HG03442 (cell line): ENCODE results near the gene SLC39A2.
"Not testable (repeated sequence)": the region's sequence is repeated elsewhere in the genome, so short reads cannot be mapped to it uniquely, and the experiment has no call there.

Experiments
- ATAC-seq: cut with Tn5 transposase; IDR thresholded peaks from one replicate; pipeline ENCODE4 v1.9.1; 2021; ENCODE audit warnings: mild to moderate bottlenecking, moderate library complexity; ENCODE audit not compliant: unreplicated experiment

SLC39A2 gene

DNA sequence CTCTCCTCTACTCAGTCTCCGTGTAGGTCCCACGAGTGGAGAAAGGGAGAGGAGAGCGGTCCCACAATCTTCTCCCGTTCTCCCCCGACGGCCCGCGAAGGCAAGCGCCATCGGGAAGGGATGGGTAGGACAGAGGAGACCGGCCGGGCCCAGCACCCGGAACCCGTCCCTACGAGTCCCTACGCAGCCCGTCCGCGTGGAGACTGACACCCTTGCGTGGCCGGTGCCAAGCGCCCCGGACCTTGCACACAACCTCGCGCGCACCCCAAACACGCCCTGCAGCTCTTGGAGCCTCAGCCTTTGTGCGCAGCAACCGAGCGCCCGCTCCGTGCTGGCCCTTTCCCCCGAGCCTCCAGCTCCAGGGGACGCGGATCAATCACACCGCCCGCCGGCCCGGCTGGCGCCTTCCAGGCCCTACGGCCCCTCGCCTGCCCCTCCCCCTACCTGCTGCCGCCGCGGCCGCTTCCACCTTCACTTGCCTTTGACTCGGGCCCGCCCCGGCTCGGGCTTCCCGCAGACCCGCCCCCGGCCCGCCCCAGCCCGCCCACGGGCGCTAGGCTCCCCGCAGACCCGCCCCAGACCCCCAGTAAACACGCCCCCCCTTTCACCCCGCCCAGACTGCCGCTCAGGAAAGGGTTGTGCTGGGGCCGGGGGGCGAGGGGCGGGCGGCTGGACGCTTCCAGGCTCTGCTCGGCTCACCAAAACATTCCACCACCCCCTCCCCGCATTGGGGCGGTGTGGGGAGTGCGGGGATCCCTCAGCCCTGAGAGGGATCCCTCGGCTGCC, 25.7 kb downstream of the SLC39A2 start, which contains the start of gene NDRG2:
NDRG2 (minus strand) TSS at position 477 of the 786 bp plus-strand sequence. CDS start 1,746 bp downstream, outside the sequence.
- ATAC-seq = no peak

DNA sequence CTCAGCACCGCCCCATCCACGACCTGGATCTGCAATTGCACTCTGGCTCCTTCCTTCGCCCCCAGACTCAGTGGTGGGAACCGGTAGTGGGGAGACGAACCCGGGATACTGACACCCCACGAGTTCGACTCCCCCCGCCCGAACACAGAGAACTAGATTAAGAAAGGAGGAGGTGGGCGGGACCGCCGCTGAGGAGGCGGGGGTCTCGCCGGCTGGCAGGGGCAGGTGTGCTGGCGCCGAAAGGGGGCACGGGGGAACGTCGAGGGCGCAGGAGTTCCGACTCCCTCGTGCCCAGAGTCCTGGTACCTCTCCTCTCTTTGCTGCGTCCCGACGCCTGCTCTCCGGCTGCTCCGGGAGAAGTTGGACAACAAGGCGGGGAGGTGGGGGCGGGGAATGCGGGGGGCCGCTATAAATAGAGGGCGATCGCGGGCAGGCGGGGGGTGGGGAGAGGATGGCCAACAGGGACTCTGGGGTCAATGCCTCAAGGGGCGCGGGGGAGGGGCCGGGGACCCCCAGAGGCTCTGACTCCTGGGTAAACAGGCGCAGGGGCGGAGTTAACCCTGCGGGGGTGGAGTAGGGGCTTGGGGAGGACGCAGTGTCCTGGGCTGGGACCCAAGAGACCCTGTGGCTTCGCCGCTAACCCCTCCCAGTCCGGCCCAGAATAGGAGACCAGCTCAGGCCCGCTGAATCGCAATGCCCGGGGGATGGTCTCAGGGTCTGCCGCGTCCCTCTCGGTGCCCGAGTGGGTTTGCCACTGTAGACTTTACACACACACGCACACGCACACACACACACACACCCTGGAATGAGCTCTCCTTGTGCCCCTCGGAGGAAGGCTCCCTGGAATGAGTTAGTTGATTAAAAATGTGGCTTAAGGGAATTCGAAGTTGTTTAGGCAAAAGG, 26.5 kb downstream of the SLC39A2 start:
- ATAC-seq = no peak

DNA sequence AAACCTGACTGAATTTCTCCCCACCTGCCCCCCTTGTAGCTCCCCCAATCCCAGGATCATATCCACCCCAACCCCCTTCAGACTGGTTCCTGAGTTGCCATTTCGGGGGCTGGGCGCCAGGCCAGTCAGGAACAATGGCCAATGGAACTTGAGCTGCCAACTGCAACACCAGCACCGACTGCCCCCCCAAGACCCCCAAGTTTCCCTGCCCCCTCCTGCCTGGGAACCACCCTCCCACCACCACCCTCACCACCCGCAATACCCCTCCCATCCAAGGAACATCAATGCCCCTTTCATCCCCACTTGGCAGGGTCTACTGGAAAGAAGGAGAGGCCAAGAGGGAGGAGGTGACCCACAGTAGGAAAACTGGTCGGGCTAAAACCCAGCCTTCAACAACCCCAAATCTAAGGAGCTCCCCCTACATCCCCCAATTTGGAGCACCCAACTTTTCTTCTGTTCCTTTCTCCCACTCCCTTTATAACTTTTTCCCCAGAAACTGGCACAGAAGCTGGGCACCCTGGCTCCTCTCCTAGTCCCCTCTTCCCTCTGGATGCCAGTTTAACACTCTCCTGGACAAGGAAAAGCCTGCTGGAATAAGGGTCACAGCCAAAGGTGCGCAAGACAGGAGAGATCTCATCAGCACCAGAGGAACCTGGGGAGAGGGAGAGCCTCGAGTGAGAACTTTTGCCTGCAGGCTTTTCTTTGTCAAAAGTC, 27.3 kb downstream of the SLC39A2 start:
- ATAC-seq = no peak

DNA sequence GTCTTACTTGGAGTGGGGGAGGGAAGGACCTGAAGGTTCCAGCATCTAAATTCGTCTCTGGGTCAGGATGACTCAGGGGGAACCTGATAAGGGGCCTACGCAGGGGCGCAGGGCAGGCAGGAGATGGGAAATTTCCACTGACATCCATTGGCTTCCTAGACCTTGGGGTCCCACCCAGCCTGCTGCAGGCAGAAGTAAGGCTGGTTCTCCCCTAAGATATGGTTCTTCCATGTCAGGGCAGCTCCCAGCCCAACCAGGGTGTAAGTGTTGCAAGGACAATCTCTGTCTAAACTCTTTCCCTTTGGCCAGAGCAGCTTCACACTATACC, 27.9 kb downstream of the SLC39A2 start:
- no peak for ATAC-seq

DNA sequence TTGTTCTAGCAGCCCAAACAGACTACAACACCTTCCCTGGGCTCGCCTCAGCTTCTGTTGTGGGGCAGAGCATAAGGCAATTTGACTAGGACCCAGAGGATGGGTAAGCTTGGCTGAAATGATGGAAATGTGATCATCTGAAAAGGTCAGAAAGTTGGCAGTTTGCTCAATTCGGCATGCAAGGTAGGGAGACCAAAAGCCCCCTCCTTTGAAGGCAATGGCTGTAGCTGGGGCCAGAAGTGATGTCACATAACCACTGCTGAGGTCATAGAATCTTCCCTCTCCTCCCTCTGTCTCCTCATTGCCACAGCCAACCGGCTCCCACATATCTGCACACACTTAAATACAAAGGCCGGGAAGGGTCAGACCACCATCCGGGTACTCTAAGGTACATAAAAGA, 30.8 kb downstream of the SLC39A2 start, which contains the start of gene TPPP2:
TPPP2 (plus strand) TSS at position 301 of the 400 bp plus-strand sequence. CDS start 365 bp downstream, outside the sequence.
- ATAC-seq = no peak

DNA sequence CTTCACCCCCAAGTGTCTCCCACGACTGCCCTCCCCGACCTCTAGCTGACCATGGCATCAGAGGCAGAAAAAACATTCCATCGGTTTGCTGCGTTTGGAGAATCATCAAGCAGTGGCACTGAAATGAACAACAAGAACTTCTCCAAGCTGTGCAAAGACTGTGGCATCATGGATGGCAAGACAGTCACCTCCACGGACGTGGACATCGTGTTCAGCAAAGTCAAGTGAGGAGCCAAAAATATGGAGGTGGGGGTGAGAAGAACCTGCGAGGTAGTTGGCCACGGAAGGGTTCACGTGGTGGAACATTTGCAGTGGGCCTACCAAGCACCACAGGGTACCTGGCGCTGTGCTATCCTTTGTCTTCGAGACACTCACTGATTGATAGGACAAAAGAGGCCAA, 31.4 kb downstream of the SLC39A2 start:
- ATAC-seq = no peak

DNA sequence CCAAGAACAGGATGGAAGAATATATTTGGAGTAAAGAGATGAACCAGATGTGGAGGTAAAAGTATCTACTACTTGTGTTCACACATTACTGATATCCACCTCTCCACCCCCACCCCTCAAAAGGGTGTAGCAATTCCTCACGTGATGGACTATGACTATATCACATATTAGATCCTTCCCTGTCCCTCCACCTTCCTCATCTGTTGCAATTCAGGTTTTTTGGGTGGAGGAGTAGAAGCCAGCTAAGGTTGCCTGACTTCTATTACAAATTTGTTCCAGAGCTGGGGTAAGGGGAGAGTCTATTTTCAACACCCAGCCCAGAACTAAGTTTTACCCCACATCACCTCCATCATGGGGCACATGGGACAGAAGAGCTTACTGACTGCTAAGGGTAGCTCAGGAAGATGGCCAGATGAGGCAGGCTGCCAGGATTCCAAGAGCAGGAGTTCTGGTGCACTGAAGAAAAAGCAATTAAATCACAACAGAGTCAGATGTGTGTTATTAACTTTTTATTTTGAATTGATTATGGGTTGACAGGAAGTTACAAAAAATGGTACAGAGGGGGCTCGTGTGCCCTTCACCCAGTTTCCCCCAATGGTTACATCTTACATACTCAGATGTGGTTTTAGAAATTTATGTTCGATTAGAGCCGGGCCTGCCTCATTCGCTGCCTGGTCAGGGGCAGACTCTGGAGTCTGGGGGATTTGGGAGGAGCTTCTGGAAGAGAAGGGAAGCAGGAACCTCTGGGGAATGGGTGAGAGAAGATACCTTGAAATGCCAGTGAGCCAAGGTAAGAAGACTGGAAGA, 33.4 kb downstream of the SLC39A2 start:
- no peak for ATAC-seq

DNA sequence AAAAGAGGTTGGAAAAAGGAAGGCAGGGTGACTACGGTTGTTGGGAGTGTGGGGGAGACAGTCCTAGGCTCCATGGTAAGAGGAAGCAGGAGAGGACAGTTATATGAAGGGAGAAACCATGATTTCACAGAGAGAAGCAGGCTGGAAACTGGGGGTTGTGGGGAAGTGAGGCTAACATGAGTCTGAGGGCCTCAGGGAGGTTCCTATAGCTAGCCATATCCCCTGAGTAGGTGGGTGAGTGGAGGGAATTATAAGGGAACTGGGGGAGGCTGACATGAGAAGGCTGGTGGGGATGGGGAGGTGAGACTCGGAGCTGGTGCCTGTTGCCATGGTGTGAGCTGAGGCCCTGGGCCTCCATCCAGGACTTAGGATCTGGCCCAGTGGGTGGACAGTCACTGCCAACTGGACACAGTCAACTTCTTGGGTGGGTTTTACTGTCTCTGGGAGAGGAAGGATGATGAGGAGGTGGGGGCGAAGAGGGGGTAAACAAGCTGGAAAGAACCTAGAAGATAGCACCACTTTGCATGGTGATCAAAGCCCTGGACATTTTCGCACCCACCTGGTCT, 34.1 kb downstream of the SLC39A2 start:
- no peak for ATAC-seq

DNA sequence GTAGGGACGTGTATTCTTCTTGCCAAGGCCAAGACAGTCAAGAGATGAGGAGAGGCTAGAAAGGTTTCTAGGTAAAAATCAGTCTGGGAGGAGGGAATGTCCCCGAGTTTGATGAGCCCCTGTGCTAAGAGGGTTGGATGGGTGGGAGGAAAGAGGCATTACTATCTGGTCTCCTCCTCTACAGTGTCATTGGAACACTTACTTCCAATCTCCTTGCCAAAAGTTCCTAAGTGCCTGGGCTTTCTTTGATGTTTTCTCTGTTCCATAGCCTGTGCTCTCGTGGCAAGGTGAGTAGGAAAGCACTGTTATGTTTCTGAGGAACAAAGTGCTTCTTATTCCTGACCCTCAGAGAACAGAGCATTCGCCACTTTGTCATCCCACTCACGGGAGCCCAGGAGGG, 35.6 kb downstream of the SLC39A2 start, which contains the start of gene RNASE13:
RNASE13 (minus strand) TSS at position 101 of the 400 bp plus-strand sequence. CDS start 519 bp downstream, outside the sequence.
- no peak for ATAC-seq

DNA sequence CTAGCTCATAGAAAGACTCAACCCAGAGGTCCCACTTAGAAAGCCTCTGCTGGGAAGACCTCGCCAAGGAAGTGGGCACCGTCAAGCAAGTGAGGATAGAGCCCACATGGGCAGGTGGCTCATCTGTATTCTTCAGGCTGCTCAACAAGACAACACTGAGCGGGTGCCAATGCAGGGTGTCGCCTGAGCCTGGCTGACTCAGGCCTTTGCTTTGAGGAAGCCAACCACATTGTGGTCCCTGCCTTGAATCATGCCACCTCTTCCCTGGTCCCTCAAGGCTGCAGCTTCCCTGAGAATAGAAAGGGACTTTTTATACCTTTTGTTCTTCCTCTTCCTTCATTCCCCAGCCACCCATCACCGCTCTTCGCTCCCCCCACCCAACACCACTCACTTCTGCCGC, 37.7 kb downstream of the SLC39A2 start:
- no peak for ATAC-seq

DNA sequence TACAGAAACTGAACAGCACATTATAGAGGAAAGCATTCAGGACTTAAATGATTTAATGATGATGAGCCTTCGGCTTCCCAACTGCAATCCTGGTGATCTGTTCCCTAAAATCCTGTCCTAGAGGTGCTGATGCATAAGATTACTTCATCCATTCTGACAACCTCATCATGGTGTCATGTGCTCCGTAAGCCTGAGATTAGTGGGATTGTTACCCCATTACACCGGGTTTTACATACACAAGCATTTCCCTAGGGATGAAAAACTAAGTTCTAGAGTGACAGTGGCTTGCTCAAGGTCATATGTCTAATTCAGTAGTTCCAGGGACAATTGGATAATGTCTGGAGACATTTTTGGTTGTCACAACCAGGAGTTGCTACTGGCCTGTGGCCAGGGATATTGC, 38.1 kb downstream of the SLC39A2 start:
- ATAC-seq = no peak

DNA sequence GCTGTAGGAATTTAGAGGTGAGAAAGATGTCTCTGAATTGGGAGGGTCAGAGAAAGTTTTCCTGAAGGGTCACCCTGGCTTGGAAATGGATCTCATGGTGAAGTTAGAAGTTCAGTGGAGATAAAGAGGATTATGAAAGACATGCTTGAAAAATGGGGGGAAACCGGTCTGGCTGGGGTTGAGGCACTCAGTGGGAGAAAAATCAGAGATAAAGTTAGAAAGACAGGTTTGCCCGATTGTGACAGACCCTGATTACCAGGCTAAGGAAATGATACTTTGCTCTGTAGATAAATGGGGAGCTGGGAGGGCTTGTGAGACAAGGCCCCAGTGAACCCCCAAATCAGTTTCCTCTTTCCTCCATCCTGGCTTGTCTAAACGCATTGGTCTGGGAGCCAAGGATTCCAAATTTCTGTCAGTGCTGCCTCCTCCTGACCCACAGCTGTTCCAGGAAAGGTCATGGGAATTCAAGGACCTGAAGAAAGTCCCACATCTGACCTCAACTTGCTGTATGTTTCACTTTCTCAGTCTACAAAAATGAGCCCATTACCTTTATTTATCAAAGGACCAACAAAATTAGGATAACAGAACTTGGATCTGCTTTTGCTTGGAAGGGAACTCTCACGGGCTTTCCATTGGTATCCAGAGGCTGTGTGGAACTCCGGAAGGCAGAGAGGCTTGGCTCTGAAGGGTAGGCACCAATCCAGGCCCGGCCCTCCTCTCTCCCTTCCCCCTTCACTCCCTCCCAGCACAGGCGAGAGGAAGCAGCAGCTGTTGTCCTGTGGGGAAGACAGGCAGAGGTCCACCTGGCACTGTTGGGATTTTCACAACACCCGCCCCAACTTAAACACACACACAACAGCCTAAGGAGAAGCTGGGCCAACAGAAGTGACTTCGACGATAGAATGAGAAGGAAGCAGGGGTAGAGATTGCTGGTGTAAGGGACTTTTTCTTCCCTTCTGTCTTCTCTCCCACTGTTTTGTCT, 39.6 kb downstream of the SLC39A2 start:
- no peak for ATAC-seq

DNA sequence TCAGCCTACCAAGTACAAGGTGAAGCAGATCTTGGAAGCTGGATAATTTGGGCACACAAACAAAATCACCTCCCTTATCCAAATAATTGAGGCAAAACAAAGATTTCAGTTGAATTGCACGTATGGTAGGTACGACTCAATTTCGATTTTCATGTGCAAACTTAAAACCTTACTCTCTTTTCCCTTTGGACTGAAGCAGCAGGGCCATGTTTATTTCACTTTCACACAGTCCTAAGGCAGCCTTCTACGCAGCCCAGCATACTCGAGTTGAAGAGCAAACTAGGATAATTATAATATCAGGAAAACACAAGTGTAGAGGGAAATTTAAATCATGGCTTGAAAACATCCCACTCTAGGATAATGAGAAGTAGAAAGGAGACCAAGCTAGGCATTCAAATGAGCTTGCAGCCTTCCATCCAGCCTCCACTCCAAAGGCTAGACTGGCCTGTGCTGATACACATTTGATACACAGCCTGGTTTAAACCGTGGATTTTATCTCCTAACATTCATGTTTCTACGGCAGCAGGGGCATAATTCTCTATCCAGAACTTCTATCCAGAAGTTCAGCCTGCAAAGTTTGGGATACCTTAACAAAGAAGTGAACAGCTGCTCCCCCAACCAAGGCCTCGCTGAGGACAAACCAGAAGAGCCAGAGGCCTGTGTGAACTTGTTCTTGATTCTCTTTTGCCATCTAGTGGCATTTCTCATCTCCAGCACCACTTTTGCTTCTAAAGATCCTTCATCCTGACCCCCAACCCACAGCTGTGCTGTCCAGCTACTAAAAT, 40.7 kb downstream of the SLC39A2 start:
- ATAC-seq = peak; percentile 55

DNA sequence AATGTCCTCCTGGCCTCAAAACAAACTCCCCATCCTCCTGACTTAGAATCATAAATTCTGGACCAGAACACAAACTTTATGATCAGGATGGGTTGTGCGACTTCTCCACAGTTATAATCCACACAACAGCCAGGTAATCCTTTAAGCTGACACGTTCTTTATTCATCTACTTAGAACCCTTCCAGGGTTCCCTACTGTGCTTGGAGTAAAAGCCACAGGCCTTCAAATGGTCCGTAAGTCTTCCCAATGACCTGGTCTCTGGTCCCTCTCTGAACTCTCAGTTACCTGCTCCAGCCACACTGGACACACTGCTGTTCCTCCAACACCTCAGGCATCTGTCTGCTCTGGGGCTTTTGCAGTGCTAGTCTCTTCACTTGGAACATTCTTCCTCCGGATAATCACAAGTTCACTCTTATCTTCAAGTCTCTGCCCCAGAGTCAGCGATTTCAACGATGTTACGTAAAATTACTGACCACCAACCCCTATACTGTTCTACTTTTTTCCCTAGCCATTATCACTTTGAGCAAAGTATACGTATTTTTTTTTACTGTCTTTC, 41.4 kb downstream of the SLC39A2 start:
- ATAC-seq = no peak

DNA sequence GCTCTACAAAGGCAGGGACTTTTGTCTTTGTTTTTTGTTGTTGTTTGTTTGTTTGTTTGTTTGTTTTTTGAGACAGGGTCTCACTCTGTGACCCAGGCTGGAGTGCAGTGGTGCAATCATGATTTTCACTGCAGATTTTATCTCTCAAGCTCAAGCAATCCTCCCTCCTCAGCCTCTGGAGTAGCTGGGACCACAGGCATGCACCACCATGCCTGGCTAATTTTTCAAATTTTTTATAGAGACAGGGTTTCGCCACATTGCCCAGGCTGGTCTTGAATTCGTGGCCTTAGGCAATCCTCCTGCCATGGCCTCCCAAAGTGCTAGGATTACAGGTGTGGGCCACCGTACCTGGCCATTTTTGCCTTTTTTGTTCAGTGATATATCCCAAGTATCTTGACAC, 41.8 kb downstream of the SLC39A2 start:
- ATAC-seq = not testable (repeated sequence)

DNA sequence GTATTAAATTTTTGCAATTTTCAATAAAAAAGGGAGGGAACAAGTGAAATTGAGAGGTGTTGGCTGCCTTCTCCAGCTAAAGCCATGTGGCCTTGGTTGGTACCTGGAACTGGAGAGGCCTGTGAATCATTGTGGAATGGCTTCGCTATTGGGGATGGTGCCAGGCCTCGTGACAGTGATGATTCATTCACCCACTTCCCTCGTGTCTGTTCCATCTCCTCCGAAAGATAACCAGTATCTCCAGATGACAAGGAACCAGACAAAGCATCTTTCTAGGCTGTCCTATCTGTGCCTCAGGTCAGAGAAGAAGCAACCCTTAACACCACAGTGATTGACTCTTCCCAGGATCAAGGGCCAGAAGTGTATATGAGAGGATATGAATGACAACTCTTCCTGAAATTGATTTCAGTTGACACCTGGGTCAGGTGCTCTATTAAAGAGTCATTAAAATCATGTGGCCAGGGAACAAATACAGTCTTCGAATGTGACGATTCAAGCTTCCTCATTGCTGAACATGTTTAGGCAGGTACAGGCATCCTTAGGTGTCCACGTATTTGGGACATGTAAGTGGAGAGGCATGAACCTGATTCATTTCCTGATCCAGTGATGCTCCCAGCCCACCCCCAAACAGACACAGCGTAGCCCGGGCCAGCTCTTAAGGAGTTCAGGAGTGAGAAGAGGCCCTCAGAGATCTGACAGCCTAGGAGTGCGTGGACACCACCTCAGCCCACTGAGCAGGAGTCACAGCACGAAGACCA, 42.8 kb downstream of the SLC39A2 start, which contains the start of gene RNASE7:
RNASE7 (plus strand) TSS at position 687 of the 758 bp plus-strand sequence. CDS start 631 bp downstream, outside the sequence.
- ATAC-seq = no peak

DNA sequence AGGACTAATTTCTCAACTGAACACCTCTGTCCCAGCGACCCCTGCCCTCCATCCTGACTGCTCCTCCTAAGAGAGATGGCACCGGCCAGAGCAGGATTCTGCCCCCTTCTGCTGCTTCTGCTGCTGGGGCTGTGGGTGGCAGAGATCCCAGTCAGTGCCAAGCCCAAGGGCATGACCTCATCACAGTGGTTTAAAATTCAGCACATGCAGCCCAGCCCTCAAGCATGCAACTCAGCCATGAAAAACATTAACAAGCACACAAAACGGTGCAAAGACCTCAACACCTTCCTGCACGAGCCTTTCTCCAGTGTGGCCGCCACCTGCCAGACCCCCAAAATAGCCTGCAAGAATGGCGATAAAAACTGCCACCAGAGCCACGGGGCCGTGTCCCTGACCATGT, 43.8 kb downstream of the SLC39A2 start:
- ATAC-seq = no peak
